RCC 7860 (cell line): Measurements from ENCODE around the gene DOK7.
"Not testable (repeated sequence)": the region's sequence is repeated elsewhere in the genome, so short reads cannot be mapped to it uniquely, and the experiment has no call there.

Source experiments
- DNase-seq: peaks from one replicate; pipeline ENCODE4 v3.0.0-alpha.2; 2015; ENCODE audit warnings: low spot score
- FAIRE-seq: peaks from 2 replicates; lab custom pipeline; 2012; peaks lifted over from hg19 to GRCh38; lab: Jason Lieb, UNC

The DOK7 gene

DNA sequence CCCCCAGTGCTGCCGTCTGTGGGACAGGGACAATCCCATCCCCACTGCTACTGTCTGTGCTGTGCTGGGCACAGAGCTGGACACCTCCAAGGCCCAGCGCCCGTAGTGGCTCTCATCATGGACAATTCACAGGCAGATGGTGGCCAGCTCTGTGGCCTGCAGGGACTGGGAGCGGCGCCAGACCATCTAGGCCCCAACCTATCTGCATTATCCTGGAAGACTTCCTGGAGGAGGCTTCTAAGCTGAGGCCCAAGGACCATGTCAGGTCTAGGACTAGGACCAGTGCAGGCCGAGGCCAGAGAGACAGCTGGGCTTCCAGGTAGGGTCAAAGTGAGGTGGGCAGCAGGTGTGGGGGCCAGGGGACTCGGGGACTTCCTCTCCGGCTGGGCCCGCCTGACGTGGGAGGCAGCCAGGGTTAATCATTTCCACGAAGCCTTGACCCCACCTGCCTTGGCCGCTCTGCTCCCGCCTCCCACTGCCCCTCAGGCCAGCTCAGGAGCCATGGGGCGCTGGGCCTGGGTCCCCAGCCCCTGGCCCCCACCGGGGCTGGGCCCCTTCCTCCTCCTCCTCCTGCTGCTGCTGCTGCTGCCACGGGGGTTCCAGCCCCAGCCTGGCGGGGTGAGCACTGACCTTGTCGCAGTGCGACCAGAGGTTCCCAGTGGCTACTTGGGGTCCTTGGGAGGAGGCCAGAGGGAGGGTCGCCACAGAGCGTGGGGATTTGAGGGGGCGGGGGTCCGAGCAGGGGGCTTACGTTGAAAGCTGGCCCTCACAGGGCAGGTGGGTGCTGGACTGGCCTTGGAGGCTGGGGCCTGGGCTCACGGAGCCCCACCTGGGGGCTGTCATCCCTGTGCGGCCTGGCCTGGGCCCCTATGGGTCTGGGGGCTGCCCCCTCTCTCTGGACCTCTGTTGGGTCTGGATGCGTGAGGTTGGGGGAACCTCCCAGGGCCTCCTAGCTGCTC, 21.3 kb upstream of the DOK7 start, which contains the start of gene HGFAC:
Gene HGFAC (plus strand): TSS at position 468 of the 959 bp plus-strand sequence. CDS start 34 bp downstream, at position 502.
- DNase-seq = no peak
- no peak for FAIRE-seq

DNA sequence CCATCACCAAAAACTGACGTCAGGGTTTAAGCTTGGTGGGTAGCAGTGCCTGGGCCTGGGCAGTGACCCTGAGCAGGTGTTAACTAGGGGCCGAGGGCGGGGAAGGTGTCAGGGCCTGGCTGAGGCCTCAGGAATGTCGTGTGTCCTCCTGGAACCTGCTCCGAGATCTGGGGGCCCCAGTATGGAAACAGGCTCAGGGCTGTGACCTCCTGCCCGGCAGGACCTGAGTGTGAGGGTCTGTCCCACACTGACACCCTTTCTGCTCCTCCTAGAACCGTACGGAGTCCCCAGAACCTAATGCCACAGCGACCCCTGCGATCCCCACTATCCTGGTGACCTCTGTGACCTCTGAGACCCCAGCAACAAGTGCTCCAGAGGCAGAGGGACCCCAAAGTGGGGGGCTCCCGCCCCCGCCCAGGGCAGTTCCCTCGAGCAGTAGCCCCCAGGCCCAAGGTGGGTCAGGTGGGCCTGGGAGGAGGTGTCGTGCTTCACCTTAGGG, 20.6 kb upstream of the DOK7 start:
- FAIRE-seq (no peak), DNase-seq (no peak)

DNA sequence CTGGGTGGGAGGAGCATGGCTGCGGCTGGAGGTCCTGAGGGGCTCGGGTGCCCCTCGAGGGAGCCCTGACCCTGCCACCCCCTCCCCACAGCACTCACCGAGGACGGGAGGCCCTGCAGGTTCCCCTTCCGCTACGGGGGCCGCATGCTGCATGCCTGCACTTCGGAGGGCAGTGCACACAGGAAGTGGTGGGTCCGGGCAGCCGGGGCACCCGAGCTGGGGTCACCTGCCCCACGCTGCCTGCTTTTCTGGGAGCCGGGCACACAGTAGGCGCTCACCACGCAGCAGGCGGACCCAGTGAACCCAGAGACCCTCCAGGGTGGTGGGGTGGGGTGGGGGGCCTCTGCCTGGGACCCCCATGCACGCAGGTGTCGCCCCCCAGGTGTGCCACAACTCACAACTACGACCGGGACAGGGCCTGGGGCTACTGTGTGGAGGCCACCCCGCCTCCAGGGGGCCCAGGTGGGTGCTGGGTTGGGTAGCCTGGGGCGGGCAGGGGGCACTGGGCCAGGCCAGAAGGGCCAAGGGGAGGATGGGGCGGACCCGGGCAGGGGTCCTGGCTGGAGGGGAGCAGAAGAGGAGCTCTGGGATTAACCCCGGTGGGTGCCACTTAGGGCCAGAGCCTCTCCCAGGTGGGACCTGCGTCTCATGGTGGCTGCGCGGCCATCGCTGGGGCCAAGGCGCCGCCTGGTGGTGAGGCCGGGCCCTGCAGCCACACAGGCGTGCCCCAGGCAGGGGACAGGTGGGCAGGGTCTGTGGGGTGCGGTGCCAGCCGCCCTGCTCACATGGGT, 20.0 kb upstream of the DOK7 start:
- DNase-seq (peak; percentile 16), FAIRE-seq (no peak)

DNA sequence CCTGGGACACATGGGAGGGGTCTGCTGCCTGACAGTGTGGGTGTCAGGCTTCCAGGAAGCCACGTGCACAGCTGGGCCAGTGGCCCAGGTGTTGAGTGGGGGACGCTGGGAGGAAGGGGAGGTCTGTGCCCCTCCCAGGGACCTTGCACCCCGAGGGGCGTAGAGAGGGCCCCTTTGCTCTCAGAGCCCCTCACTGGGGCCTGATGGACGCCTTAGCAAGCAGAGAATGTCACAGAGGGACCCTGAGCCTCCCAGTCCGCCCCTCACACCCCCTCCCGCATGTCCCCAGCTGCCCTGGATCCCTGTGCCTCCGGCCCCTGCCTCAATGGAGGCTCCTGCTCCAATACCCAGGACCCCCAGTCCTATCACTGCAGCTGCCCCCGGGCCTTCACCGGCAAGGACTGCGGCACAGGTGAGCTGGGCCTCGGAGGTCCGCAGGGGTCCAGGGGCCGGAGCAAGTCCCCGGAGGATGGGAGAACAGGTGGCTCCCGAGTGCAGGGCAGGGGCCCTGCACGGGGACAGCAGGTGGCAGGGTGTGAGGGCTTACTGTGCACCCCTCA, 19.3 kb upstream of the DOK7 start:
- FAIRE-seq = no peak
- DNase-seq = no peak

DNA sequence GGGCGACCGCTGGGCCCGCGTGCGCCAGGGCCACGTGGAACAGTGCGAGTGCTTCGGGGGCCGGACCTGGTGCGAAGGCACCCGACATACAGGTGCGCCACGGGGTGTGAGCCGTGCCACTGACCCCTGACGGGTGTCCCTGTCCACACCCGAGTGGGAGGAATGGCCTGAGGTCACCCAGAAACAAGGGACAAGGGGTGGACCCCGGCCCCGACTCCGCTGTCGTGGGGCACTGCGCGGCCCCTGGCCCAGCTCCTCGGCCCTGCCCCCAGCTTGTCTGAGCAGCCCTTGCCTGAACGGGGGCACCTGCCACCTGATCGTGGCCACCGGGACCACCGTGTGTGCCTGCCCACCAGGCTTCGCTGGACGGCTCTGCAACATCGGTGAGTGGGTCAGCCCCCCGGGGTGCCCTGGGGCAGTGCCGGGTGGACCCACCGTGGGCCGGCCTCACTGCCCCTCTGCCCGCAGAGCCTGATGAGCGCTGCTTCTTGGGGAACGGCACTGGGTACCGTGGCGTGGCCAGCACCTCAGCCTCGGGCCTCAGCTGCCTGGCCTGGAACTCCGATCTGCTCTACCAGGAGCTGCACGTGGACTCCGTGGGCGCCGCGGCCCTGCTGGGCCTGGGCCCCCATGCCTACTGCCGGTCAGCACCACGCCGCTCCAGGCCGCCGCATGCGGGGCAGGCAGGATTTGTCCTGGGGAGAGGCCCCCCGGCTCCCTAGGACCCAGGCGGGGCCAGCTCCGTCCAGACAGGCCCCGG, 18.6 kb upstream of the DOK7 start:
- FAIRE-seq = no peak
- no peak for DNase-seq

DNA sequence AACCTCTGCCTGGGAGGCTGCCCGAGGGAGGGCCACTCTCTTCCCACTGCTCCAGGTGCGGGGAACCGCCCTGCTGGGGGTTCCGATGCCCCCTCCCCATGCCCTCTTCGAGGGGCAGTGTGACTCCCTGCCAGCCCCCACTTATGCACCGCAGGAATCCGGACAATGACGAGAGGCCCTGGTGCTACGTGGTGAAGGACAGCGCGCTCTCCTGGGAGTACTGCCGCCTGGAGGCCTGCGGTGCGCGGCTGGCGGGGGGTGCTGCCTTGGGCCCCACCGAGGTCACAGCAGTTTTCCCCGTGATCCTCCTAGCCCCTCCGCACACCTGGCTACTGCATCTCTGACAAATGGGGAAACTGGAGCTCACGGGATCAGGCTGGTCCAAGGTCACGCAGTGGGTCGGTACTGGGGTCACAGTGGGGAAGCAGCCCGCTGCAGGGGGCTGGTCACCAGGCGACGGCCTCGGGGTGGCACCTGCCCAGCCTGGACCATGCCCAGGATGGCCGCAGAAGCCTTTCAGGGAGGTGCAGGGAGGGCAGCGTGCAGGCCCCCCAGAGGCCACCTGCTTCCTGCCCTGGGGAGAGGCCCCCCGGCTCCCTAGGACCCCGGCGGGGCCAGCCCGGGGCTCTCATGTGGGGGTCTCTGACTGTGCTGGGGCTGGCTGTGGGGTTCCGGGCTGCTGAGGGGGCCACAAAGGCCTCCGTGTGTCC, 17.8 kb upstream of the DOK7 start:
- no peak for DNase-seq
- FAIRE-seq = no peak

DNA sequence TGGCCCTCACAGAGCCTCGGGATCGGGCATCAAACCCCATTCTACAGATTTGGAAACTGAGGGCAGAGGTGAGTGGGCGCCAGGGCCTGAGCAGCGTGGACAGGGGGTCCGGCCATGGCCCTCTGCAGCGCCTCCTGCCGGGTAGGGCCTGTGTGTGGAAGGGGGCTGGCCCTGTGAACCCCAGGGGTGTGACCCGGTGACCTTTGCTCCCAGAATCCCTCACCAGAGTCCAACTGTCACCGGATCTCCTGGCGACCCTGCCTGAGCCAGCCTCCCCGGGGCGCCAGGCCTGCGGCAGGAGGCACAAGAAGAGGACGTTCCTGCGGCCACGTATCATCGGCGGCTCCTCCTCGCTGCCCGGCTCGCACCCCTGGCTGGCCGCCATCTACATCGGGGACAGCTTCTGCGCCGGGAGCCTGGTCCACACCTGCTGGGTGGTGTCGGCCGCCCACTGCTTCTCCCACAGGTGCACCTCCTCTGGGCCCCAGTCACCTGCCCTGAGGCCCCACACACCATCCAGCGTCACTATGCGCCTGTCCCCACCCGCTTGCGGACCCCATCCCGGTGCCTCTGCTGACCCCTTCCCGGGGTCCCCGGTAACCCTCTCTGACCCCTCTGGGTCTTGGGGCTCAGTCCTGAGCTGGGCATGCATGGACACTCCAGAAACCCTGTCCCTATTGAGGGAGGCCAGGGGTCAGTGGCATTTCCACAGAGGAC, 17.1 kb upstream of the DOK7 start:
- FAIRE-seq = no peak
- DNase-seq = no peak

DNA sequence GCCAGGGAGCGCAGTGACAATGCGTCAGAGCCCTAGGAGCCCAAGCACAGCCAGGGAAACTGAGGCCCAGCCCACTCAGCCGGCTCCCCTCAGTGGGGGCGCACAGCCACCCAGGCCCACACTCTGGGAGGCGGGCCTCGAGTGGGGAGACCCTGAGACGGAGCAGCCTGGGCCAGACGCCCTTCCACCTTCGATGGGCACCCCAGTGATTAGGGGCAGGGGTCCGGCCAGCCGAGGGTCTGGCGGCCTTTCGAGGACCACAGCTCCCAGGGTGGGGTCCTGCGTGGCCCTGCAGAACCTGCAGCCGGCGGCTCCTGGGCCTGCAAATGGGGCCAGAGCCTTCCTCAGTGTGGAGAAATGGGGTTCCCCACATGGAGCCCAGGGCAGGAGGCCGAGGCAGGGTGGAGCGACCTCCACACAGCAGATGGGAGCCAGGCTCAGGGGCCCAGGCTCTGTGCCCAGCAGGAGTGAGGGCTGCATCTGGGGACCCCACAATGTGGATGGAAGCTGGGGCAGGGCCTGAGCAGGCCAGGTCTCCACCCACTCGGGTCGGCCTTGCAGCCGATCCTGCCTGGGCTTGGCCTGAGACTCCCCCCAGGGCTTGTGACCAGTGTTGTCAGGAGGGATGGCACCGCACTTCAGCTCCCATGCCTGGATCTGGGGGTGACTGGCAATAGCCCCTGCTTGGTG, 16.3 kb upstream of the DOK7 start:
- no peak for DNase-seq
- FAIRE-seq = no peak

DNA sequence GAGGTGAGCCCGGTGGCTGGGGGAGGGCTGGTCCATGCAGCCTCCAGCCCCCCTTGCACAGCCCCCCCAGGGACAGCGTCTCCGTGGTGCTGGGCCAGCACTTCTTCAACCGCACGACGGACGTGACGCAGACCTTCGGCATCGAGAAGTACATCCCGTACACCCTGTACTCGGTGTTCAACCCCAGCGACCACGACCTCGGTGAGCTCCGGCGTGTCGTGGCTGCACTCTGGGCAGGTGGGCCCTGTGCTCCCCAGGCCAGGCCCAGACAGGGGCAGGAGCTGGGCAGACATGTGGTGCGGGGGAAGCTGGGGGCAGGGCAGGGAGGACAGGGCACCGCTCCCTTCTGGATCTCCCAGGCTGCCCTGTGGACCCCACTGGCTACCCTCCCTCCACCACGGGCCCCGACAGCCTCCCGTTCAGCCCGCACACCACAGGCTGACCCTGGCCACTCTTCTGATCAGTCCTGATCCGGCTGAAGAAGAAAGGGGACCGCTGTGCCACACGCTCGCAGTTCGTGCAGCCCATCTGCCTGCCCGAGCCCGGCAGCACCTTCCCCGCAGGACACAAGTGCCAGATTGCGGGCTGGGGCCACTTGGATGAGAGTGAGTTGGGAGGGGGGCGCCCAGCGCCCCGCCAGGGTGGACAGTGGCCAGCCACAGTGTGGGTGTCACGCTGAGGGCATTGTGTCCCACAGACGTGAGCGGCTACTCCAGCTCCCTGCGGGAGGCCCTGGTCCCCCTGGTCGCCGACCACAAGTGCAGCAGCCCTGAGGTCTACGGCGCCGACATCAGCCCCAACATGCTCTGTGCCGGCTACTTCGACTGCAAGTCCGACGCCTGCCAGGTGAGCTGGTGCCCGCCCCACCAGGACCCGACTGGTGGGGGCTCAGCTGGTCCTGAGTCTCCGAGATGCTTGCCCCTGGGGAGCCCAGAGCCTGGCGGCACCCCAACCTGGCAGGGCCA, 15.4 kb upstream of the DOK7 start:
- DNase-seq = no peak
- no peak for FAIRE-seq

DNA sequence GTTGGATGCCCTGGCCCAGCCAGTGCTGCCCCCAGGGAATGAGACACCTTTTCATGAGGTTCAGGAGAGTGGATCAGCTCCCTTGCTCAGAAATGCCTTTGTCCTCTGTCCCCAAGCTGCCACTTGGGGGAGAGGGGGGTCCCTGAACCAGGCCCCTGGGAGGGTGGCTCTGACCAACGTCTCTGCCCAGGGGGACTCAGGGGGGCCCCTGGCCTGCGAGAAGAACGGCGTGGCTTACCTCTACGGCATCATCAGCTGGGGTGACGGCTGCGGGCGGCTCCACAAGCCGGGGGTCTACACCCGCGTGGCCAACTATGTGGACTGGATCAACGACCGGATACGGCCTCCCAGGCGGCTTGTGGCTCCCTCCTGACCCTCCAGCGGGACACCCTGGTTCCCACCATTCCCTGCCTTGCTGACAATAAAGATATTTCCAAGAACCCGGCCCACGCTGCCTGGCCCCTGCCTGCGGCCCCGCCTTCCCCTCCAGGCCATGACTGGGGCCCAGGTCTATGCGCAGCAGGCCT, 14.0 kb upstream of the DOK7 start:
- DNase-seq (no peak), FAIRE-seq (no peak)

DNA sequence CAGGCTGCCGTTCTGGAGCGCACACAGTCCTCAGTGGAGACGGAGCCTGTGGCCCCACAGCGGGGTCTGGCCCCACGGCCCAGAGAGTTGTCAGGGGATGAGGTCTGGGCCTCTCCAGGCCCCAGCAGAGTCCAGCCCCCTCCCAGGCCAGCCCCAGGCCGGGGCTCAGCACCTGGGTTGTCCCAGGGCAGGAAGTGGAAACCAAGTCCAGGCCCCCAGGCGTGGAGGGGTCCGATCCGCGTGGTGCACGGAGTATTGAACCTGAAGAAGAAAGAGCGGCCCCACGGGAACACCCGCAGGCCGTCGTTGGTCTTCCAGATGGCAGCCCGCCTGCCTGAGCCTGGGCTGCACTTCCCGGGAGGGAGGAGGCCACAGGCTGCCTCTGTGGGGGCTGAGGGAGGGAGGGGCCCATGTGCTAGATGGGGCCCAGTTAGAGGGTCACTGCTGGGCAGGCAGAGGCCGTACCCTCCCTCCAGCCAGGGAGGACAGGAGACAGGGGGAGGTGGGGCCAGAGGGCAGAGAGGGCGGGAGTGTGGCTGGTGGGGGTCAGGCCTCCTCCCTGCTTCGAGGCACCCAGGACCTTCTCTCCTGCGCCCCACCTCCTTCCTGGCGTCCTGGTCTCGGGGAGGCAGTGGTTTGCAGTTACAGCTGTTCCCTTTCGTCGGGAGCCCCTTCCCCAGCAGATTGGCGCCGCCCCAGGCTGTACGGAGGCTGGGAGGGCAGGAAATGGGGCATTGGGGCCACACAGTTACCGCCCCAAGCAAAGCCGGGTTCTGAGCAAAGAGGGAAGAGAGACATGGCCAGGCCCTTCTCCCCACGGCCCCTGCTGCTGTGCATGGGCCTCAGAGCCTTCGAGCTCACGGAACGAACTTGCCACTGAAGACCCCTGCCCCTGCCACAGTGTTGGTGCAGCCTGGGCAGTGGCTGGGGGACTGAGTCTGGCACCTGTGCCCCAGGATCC, 13.3 kb upstream of the DOK7 start:
- no peak for DNase-seq
- FAIRE-seq = no peak

DNA sequence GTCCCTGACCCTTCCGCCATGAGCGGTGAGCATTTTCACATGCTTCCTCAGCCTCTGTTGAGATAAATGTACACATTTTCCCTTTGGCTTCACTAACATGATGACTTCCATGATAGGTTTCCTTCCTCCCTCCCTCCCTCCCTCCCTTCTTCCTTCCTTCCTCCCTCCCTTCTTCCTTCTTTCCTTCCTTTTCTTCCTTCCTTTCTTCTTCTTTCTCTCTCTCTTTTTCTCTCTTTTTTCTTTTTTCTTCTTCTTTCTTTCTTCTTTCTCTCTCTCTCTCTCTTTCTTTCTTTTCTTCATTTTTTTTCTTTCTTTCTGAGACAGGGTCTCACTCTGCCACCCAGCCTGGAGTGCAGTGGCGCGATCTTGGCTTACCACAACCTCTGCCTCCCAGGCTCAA, 12.5 kb upstream of the DOK7 start:
- FAIRE-seq (no peak), DNase-seq (no peak)

DNA sequence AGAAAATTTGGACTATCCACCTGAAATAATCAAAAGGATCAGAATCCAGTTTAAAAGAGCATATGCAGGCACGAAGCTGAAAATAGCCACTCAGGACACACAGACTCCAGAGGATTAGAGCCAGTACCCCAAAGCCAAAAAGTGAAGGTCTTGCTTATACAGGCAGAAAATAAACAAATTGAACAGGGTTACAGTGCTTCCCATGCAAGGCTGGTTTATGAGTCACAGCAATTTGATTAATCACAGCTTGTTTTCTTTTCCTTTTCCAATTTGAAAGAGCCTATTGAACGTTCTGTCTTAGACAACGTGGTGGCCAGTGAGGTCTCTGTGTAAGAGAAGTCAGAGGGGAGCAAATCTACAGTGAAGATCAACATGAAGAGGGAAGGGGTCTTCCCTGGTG, 11.2 kb upstream of the DOK7 start:
- FAIRE-seq = no peak
- no peak for DNase-seq

DNA sequence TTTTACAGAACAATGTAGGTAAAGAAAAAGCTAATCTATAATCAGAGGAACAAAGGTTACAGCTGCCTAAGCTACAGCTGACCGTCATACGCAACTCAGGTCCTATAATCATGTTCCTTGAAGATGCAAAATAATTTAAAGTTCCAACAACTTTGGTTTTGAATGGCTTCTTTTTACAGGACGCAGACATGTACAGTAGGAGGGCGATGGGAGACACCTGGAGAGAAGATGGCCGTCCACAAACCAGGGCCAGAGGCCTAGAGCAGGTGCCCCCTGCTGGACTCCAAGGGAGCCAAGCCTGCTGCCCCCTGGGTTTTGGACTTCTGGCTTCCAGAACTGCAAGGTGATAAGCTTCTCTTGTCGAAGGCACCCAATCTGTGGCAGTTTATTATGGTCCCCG, 10.7 kb upstream of the DOK7 start:
- DNase-seq = no peak
- FAIRE-seq = no peak

DNA sequence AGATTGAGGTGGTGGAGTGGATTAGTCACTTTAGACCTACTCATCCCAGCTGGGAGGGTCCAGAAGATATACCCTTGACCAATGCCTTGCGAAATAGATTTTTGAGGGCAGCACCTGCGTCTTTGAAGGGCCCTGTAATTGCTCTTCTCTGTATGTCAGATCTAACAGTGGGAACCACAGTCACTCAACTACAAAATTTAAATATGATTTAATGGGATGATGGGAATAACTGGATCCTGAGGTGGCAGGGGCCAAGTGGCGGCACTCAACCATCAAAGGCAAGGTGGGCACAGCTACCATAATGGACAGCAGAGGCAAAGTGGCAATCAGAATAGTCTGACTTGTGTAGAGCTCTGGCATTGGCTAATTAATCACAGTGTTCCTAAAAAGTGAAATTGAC, 7.5 kb upstream of the DOK7 start:
- not testable (repeated sequence) for FAIRE-seq, DNase-seq

DNA sequence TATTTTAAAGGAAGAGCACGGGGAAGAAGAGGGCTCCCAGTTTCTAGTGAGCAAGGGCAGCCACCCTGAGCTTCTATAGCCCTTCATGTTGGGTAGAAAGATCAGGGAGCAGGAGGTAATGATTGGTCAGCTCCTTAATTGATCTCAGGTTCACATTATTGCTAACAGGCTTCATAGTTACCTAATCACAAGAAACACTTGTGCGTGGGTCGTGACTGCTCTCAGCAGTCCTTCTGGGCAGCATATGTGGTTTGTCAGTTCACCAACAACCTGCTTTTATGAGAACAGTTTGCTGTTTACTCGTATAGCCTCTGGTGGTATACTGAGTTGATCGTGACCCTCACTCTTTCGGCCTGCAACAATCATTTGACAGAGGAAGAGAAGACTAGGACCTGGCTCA, 4.7 kb upstream of the DOK7 start:
- FAIRE-seq (no peak), DNase-seq (no peak)
